ENCODE measurements around the gene ASB2.

The ASB2 gene

DNA sequence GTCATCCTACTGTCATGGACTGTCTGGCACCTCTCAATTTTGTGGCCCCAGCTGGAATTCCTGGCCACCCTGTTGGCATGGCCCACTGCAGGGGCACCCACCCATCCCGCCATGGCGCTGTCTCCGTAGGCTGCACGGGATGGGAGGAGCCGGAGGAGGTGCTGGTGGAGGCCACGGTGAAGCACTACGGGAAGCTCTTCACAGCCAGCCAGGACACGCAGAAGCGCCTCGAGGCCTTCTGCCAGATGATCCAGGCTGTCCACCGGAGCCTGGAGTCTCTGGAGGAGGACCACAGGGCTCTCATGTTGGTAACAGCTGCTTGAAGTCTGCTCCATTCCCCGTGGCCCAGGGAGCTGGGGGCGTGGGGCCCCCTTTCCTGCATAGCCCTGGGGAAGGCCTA, 24.6 kb upstream of the ASB2 start:
- DNase-seq: no peak

- no peak for DNase-seq
Observed at GRCh38 chr14:94000267-94000666, 23.9 kb upstream of the ASB2 start.

DNA sequence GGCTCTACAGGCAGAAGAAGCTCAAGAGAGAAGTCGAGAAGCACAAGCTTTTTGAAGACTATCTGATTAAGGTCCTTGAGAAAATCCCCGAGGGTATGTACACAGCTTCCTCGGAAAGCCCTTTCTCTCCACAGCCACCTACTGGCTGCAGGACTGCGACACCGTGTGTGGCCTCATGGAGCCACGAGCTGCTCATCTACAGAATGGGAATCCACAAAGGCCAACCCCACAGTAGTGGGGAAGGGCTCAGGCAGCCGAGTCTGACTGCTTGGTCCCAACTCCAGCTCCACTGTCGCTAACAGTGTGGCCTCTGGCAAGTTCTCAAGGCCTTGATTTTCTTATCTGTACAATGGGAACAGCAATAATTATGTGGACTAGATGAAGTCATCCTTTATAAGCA, 23.2 kb upstream of the ASB2 start:
- DNase-seq: no peak

DNA sequence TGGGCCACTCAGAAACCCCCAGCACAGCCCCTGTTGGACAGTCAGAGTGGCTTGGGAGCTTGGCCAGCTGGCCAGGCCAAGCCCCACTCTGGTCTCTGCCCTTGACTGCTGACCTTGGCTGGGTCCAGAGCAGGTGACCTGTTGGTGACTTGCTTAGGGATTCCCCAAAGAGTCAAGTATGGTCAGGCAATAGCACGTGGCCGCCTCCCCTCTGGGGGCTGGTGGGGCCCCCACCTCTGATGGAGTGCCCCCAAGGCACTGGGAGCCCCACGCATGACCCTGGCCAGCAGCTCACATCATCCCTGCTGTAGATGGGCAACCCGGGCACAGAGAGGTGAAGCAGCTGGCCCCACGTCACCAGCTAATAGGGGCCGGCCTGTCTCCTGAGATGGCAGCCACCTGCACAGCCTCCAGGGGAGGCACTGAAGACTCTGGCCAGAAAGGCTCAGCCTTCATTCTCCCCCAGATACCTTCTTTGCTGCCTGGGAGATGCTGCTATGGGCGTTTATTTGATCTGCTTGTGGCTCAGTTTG, 22.6 kb upstream of the ASB2 start:
- DNase-seq: no peak

DNA sequence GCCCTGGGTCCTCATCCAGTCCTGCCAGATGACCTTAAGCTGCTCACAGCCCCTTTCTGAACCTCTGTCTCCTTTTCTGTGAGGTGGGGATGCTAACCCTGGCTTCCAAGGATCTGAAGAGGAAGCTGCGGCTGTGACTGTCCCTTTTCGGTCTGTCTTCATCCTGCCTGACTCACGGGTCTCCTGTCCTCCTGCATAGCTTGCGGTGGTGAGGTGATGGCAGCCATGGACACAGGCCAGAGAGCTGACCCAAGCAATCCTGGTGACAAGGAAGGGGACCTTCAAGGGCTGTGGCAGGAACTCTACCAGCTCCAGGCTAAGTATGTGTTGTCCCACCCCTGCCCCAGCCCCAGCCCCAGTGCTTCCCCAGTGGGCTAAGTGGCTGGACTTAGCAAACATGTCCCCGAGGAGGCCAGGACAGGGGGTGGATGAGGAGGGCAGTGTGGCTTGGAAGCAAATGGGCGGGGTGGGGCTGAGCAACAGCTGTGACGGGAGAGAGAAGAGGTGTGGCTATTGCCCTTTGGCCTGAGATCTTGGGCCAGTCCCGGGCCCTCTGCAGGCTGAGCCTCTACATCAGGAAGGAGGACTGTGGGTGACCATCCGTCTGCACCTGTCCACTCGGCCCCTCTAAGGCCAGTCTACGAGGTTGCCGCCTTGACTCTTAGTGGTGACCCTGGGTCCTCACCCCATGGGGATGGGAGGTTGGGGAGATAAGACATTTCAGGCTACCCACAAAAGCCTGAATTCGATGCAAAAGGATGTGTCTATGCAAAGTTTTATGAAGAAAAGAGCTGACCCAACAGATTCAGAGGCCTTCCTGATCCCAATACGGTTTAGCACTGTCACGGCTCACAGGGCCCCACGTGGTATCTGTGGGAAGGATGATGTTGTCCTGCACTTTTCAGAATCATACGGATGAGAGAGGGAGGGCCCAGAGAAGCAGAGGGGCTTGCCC, 21.8 kb upstream of the ASB2 start:
- no peak for DNase-seq

GRCh38 chr14:93997082-93997481, 20.7 kb upstream of the ASB2 start, which contains the start of gene CCDC197:
CCDC197 (plus strand) TSS chr14:93997301; CDS start chr14:93998132, 831 bp downstream.
- no peak for DNase-seq

GRCh38 chr14:93996130-93996695, 19.8 kb upstream of the ASB2 start:
- no peak for DNase-seq

DNA sequence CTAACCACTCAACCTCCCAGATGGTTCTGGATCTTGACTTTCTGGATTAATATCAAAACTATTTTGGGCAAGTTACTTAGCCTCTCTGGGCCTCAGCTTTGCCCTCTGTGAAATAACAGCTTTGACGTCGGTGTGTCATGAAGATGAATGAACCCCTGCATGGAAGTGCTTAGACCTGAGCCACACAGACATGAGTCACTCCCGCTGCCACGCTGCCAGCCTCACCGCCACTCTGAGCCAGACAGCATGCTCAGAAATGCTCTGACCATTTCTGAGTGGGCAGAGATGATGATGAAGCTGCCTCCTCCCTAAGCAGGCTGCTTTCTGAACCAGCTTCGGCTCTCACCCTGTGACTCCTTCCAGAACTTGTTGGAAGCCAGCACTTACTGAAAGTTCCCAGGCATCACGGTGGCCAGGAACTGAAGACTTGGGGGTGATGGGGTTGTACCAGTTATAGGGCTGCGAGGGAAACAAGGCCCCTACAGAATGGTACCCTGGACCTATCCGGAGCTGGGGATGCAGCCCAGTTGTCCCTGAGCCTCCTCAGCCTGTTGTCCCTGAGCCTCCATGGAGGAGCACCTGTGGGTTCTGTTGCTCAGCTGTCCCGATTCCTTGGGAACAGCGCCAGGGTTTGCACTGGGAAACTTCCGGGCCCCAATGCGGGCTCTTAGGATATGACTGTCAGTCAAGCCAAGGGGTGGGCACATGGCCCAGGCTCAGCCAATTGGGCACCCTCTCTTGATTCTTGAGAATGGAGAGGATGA, 18.7 kb upstream of the ASB2 start:
- DNase-seq: no peak

DNA sequence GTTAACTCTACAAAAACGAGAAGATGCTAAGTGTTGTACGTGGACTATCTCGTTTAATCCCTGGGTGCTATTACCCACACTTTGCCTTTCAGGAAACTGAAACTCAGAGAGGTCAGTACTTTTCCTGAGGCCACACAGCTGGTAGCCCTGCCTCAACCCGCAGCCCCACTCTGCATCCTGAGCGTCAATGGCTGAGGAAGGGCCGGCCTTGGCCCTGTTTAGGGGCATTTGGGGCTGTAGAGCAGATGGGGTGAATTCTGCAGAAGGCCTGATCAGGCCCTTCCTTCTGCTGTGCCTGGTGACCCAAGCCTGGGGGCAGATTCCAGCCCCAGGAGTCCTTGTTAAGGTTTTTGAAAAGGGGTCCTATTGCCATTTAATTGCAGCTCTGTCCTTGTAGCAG, 17.0 kb upstream of the ASB2 start:
- DNase-seq: no peak

GRCh38 chr14:93991649-93992048, 15.3 kb upstream of the ASB2 start:
- no peak for DNase-seq

- DNase-seq: no peak
Observed at GRCh38 chr14:93991212-93991611, 14.8 kb upstream of the ASB2 start.

GRCh38 chr14:93989939-93990338, 13.6 kb upstream of the ASB2 start:
- DNase-seq: no peak

- DNase-seq: no peak
Observed at GRCh38 chr14:93987815-93988476, 11.6 kb upstream of the ASB2 start.

GRCh38 chr14:93987376-93987775, 11.0 kb upstream of the ASB2 start:
- DNase-seq: no peak

GRCh38 chr14:93986955-93987354, 10.6 kb upstream of the ASB2 start:
- no peak for DNase-seq

DNA sequence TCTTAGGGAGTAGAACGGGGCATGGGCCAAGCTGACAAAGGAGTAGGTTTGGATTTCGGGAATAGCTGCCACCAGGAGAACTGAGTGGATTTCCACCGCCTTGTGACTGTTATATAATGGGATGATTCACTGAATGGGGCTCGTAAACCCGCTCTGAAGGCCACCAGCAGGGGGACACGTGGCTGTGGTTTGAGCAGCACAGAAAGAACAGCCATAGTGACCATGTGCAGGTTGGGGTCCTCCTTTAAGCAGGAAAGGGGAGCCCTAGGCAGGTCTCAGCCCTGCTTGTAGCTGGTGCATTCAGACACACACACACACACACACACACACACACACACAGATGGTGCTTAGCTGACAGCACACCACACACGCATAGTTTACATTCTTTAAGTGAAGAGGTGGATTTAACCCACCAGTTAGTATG, 8.6 kb upstream of the ASB2 start:
- DNase-seq: no peak

DNA sequence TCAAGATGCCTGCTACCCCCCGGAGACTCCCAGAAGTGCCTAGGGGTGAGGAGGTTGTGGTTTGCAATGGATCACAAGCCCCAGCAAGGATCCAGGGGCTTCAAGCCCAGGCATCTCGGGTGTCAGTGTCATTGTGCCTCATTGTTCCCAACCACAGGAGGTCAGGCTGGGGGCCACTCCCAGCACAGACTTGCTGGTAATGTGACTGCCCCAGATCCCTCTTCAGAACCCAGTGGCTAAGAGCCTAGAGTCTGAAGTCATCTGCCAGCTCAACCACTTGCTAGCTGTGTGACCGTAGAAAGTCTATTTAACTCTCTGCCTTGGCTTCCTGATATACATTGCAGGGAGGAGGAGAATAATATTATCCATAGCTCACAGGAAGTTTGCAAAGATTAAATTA, 7.7 kb upstream of the ASB2 start:
- DNase-seq: no peak

DNA sequence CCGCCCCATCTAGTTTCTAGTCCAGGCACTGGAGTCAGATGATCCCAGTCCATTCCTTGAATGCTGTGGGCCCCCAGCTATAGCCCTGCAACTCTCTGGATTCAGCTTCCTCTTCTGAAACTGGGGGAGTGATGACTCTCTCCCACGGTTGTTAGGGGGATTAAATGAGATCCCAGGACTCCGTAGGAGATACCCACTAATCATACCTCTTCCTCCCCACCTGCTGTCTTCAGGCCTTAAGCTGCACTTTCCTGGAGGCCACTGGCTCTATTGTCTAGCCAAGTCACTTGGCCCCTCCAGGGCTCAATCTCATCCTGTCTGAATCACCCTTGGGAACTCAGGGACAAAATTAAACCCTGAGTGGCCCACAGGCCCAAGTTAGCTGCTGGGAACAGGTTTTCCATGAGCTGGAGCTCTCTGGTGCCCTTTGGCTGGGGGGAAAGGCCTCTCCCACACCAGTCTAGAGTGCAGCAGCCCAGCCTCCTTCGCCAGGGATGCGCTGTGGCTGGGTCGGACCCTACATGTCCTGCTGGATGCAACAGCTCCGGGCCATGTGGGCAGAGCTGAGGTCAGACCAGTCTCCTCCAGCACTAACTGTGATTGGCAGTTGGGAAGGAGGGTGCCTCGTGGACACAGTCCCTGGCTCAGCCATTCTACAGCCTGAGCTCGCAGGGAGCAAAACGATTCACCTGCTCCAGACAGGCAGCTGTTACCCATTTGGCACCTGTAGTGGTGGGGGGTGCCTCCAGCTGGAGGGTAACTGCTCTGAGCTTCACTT, 6.0 kb upstream of the ASB2 start:
- DNase-seq: no peak

- DNase-seq: no peak
Observed at GRCh38 chr14:93981316-93982229, 5.2 kb upstream of the ASB2 start.

DNA sequence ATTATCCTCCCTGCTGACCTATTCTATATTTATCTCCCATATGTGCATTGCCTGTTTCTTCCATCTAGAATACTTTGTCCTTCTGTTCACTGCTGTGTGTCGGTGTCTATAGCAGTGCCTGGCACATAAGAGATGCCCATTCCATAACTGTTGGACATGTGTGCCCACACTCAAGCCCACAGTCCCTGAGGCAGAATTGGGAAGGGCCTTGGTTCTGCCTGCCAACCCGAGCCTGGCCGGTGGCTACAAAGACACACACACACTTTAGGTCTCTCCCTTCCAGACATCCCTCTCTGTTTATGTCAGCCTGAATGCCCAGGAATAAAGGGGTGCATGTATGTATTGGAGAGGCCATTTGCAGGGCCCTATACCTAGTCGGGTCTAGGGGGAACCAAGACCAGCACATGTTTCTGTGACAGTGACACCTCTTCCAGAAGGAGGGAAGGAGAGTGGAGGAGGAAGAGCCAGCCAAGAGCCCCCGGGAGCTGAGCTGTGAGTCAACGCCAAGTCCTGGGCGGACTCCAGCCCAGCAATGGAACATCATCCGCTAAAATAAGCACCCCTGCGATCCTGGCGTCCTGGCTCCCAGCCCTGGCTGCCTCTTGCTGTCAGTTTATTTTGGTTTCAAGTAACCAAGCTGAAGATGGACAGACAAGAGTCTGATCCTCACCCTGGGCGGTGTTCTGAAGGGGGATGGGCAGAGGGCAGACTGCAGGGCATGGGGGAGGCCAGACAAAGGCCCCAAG, 4.3 kb upstream of the ASB2 start:
- no peak for DNase-seq

Data from stimulated activated naive CD4-positive, alpha-beta T cell (primary cell).